NCI-H2227 (cell line): ENCODE results near the gene ARHGAP15.
"Not testable (repeated sequence)": the region's sequence is repeated elsewhere in the genome, so short reads cannot be mapped to it uniquely, and the experiment has no call there.

Source experiments
- DNase-seq: peaks from one replicate; lab custom pipeline; 2025; ENCODE audit not compliant: unreplicated experiment; lab: John Stamatoyannopoulos, UW

ARHGAP15 gene

DNA sequence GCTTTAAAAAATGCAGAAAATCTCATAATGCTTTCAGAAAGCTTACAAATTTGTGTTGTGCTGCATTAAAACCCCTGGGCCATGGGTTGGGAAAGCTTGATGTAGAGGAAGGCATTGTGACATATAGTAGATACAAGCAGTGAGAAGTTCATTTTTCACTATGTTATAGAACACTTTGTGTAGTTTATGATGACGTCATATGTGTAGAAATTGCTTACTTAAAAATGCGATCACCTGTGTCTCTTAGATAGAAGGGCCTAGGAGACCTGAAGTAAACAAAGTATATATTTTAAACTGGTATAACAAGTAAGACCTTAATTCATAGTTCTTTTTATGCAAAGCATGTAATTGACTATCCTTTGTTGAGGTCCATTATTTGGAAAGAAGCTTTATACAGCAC lies 393.5 kb downstream of the ARHGAP15 start:
- no peak for DNase-seq

- DNase-seq: no peak
These were observed 394.9 kb downstream of the ARHGAP15 start for GRCh38 chr2:143524119-143524553.

GRCh38 chr2:143524559-143525401 lies 395.6 kb downstream of the ARHGAP15 start:
- DNase-seq: no peak

DNA sequence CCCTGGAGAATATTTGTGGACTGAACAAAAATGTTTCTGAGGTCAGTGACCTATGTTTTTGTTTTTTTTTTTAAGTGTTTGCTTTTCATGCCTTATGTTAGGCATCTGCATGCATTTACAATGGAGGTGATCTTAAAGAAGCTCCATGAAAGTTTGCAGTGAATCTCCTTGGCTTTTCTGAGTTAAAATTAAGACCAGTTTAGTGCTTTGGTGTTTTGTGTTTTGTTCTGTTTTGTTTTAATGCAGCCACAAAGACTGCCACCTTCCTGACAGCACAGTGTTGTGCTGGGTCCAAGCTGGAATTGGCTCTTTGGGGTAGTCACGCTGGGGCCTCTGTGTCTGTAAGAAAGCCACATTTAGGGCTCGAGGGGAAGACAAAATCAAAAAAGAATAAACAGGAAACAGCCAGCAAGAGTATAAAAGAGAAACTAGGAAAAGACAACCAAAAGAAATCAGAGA lies 396.2 kb downstream of the ARHGAP15 start:
- no peak for DNase-seq

- DNase-seq: no peak
These were observed 397.3 kb downstream of the ARHGAP15 start for GRCh38 chr2:143526498-143526897.

- DNase-seq: no peak
These were observed 398.8 kb downstream of the ARHGAP15 start for GRCh38 chr2:143528021-143528420.

DNA sequence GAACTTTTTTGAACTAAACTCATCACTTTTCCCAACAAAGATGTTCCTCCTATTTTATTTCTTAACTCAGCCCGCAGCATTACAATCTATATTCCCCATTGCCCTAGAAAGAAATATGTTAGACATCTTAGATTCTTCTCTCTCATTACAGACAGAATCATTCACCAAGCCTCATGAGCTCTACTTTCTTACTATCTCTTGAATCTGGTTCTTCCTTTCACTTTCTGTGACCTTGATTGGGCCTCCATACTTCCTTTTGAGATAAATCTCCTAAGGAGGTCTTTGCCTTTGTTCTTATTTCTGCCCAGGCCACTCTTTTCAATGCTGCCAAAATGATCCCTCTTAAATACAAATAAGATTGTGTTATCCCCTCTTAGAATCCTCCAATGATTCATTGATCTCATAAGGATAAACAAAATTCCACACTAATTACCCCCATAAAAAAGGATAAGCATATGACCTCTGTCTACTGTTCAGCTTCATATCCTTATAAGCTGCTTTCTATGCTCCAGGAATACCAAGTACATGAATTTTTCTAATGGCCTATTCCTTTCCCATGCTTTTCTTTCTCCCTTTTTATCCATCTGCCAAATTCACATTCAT lies 400.0 kb downstream of the ARHGAP15 start:
- no peak for DNase-seq

GRCh38 chr2:143530758-143531157 lies 401.5 kb downstream of the ARHGAP15 start:
- DNase-seq: no peak

GRCh38 chr2:143532061-143532460 lies 402.8 kb downstream of the ARHGAP15 start:
- DNase-seq: no peak

DNA sequence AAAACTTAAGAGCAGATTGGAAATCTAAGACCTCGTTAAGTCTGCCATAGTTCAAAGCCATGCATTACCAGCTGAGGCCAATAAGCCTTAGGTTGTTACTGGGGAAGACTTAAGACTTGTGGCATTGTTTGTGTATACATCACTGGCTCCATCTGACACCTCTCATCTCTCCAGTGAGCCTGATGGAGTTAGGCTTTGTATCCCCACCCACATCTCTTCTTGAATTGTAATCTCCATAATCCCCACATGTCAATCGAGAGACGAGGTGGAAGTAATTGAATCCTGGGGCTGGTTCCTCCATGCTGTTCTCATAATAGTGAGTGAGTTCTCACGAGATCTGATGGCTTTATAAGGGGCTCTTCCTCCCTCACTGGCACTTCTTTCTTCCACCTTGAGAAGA lies 404.6 kb downstream of the ARHGAP15 start:
- DNase-seq: no peak

GRCh38 chr2:143535802-143536201 lies 406.6 kb downstream of the ARHGAP15 start:
- DNase-seq: no peak

GRCh38 chr2:143541899-143542298 lies 412.7 kb downstream of the ARHGAP15 start:
- not testable (repeated sequence) for DNase-seq

DNA sequence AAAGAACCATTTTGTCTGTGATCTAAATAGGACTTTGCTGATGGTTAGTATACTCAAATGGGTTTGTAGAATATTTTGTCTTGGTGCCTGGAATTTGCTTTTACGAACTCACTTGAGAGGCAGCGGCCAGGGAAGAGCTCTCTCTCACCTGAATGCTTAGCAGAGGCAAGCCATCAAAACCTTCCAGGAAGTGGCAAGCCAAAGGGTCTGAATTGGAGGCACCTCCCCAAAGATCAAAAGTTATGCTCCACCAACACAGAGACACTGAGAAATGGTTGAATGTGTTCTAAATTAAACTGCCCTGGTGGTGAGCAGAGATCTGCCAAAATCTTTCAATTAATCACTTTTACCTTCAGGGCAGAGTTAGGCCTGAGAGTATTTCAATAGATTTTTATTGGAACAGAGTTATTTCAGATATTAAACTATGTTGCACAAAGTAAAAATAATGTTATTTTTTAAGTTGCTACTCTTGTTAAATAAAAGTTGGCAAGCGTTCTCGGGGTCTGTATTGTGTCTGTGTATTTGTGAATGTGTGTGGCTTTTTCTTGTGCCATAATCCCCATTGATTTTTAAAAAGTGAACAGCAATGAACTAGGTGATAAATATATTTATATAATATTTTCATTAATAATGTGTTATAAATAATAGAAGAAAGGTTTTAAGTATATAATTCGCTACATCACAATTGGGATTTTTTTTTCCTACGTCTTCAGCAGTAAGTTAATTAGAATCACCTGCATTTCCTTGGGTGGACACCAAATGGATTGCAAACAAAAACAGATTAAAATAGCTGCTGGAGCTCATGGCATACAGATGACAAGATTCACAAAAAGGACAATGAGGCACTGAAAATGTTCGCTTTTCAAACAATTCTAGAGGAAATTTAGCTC lies 416.1 kb downstream of the ARHGAP15 start:
- no peak for DNase-seq

DNA sequence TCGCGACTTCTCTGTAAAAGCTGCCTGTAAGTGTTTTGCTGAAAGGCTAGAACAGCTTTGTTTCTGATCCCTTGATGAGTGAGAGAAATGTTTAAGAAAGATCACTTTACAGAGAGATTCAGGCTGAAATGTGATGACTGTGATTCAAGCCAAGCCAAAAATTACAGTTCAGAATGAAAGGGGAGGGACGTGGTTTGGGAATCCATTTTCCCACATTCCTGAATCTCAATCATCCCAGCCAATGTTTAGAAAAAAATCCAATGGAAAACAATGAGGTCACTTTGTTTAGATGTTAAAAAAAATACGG lies 416.7 kb downstream of the ARHGAP15 start:
- no peak for DNase-seq

DNA sequence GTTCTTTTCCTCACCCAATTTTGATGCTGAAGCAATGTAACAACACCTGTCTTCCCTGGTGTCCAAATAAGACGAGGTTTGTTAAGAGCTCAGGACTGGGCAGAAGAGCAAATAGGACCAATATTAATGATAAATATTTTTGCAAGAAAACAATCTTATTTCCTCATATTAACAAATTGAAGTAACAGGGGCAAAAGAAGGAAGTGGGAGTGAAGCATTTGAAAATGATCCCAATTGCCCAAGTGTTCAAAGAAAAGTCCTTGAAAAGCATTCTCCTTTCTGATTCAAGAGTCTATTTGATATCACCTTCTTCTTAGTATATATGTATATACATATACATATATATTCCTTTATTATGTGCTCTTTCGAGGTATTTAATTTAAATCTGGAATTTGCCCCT lies 418.8 kb downstream of the ARHGAP15 start:
- DNase-seq: no peak

- no peak for DNase-seq
These were observed 421.3 kb downstream of the ARHGAP15 start for GRCh38 chr2:143550500-143550899.

DNA sequence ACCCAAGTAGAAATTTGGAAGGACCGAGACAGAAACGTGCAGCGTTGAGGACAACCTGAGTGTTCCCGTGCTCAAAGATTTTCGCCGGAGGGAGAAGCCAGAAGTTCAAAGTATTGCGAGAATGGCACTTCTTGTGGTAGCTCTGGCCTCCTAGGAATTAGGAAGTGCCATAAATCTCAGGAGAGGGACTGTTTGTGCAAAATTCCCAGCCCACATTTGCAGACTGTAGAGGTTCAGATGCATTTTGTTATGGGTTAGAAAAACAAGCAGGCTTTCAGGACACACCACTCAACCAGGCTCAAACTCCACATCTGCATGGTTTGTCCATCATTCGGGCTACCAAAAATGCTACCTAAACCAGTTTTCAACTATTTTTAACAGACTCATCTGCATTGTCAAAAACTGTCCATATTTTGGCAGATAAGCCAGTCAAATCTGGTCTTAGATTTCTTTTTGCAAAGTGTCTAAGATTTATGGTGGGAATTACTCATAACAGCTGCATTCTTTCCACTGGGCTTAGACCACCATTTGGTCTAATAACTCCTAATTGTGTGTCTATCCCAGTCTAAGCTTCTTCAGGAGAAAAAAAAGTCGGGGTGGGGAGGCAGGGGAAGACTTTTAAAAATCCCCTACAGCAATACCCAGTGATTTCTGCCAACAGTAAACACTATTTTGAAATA lies 422.9 kb downstream of the ARHGAP15 start:
- no peak for DNase-seq

- no peak for DNase-seq
These were observed 424.0 kb downstream of the ARHGAP15 start for GRCh38 chr2:143553261-143553660.

DNA sequence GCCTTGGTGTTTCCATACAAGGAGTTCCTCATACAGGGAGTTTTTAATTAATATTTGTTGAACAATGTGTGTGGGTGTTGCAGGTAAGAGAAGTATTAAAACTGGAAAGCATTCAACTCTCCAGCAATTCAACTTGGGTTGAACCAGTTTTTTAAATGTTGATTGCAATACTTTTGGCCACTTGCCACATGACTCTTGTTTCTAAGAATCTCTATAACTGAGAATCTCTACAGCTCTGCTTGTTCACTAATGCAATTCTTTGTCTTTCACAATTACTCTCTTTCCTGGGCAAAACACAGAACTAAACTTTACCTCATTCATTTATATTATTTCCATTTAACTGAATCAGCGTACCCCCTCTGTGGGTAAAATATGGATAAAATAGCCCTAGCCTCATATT lies 429.4 kb downstream of the ARHGAP15 start:
- no peak for DNase-seq

DNA sequence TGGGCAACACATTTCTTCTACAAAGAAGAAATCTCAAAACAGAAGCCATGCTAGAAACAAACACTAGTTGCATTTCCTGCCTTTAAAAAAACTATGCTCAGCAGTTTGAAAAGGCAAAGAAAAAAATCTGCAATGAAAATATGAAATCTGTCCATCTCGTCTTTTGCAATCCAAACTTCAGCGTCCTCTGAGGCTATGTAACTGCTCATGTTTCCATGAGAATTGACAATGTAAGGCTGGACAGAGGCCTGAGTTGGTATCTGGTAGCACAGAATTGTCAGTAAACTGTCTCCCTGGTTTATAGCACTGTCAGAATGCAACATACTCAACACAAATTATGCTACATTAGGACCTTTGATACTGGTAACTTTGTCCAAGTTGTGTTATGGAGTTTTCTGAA lies 429.9 kb downstream of the ARHGAP15 start:
- DNase-seq: no peak

GRCh38 chr2:143560724-143561123 lies 431.5 kb downstream of the ARHGAP15 start:
- no peak for DNase-seq
